GM23248 (cell line): Measurements from ENCODE around the gene ABCG2. TPM values are rescaled to one million over a fixed set of nuclear protein-coding genes. Genes with fewer than 3 reads are reported as not detected.

Experiments
- DNase-seq: peaks from one replicate; pipeline ENCODE4 v3.0.0-alpha.2; 2015
- H2AFZ ChIP-seq: fragments of 200-600 bp; sonication (generic); 2 replicates; pipeline ENCODE4 v1.6.1; 2016; ENCODE audit warnings: antibody characterized with exemption
- H3F3A ChIP-seq: fragments of 200-600 bp; sonication (generic); 2 replicates; pipeline ENCODE4 v1.6.1; 2016; ENCODE audit warnings: mild to moderate bottlenecking, antibody characterized with exemption, mixed run types; ENCODE audit not compliant: insufficient read depth
- H3K27ac ChIP-seq: fragments of 200-600 bp; sonication (generic); 2 replicates; pipeline ENCODE4 v1.5.1; 2016; ENCODE audit warnings: mild to moderate bottlenecking
- H3K27me3 ChIP-seq: fragments of 200-600 bp; sonication (generic); replicated peaks from 2 replicates; pipeline ENCODE4 v1.6.1; 2016; ENCODE audit warnings: mild to moderate bottlenecking; ENCODE audit not compliant: insufficient read depth
- H3K36me3 ChIP-seq: fragments of 200-600 bp; sonication (generic); 2 replicates; pipeline ENCODE4 v1.6.1; 2016; ENCODE audit warnings: low read depth, mild to moderate bottlenecking
- H3K4me1 ChIP-seq: fragments of 200-600 bp; sonication (generic); 2 replicates; pipeline ENCODE4 v1.6.1; 2016; ENCODE audit warnings: mild to moderate bottlenecking; ENCODE audit not compliant: insufficient read depth
- H3K4me2 ChIP-seq: fragments of 200-600 bp; sonication (generic); one replicate; pipeline ENCODE4 v1.6.1; 2016; ENCODE audit warnings: mild to moderate bottlenecking; ENCODE audit not compliant: unreplicated experiment
- H3K4me3 ChIP-seq: fragments of 200-600 bp; sonication (generic); 2 replicates; pipeline ENCODE4 v1.5.1; 2016; ENCODE audit warnings: mild to moderate bottlenecking
- H3K79me2 ChIP-seq: fragments of 200-600 bp; sonication (generic); 2 replicates; pipeline ENCODE4 v1.6.1; 2016; ENCODE audit warnings: mild to moderate bottlenecking; ENCODE audit not compliant: insufficient read depth
- H3K9ac ChIP-seq: fragments of 200-600 bp; sonication (generic); 2 replicates; pipeline ENCODE4 v1.6.1; 2016; ENCODE audit warnings: mild to moderate bottlenecking
- H3K9me2 ChIP-seq: fragments of 200-600 bp; sonication (generic); 2 replicates; pipeline ENCODE4 v1.6.1; 2016; ENCODE audit warnings: mixed run types, mild to moderate bottlenecking, moderate library complexity; ENCODE audit not compliant: insufficient read depth
- H3K9me3 ChIP-seq: fragments of 200-600 bp; sonication (generic); one replicate; pipeline ENCODE4 v1.6.1; 2017; ENCODE audit warnings: low read depth
- H4K20me1 ChIP-seq: fragments of 200-600 bp; sonication (generic); 2 replicates; pipeline ENCODE4 v1.6.0; 2016; ENCODE audit not compliant: insufficient read depth
- EZH2 ChIP-seq: fragments of 200-600 bp; sonication (generic); IDR thresholded peaks from 2 replicates; pipeline ENCODE4 v1.6.1; 2018; ENCODE audit warnings: antibody characterized with exemption, mild to moderate bottlenecking; ENCODE audit not compliant: insufficient read depth, poor library complexity, severe bottlenecking
- EZH2phosphoT487 ChIP-seq: fragments of 200-600 bp; sonication (generic); IDR thresholded peaks from 2 replicates; pipeline ENCODE4 v1.6.1; 2018; ENCODE audit warnings: antibody characterized with exemption, moderate library complexity, mild to moderate bottlenecking, low read depth; ENCODE audit not compliant: insufficient read depth
- WGBS, 2 experiments: methylation state at CpG; one replicate each; pipeline ENCODE4 v1.1.6; 2015 to 2017; ENCODE audit warnings: low lambda C conversion rate in 2 of 2, low coverage in 1 of 2; ENCODE audit errors: missing lambda C conversion rate in 2 of 2; 5-methylcytosine and 5-hydroxymethylcytosine counted together
- in situ Hi-C: fragments of 300-500 bp; cut with MboI; formaldehyde crosslinking; loops from 2 replicates; pipeline ENCODE4 v1.15.0; 2020
- polyA plus RNA-seq: library from polyadenylated mRNA; unstranded; fragments of >200 nt; fragmentation: Nextera tagmentation; extraction: Ambion mirVana; gene quantifications from 2 replicates; pipeline ENCODE4 v1.2.1, GENCODE V29; 2016
- total RNA-seq: library from RNA; depleted of rRNA; stranded (reverse); fragments of >200 nt; shearing (Covaris generic); gene quantifications from 2 replicates; pipeline ENCODE4 v1.2.3, GENCODE V29; 2014

The ABCG2 gene
- total and polyA plus RNA-seq, 2 experiments from 2014 or later = 0.05 to 0.11 TPM

- Histone ChIP-seq H3K9me3 (no peaks in the 10 kb centered on the region), H3K4me3 (no peak overlapping the region), H3K27ac (no peak overlapping the region), H3K36me3 (no peaks in the 10 kb centered on the region), H3K9me2 (no peaks in the 10 kb centered on the region), H3F3A (peaks cover under 1% of the 10 kb centered on the region), H3K4me2 (no peak overlapping the region), H3K79me2 (no peaks in the 10 kb centered on the region), H3K27me3 (peaks cover 3% of the 10 kb centered on the region; the same call in 1 of the 2 replicates), H2AFZ (no peak overlapping the region), H3K9ac (no peak overlapping the region), H3K4me1 (peaks cover 3% of the 10 kb centered on the region; the same call in 1 of the 2 replicates), H4K20me1 (no peaks in the 10 kb centered on the region)
- TF ChIP-seq EZH2 (no peak), EZH2phosphoT487 (no peak)
- 32 to 36% methylated on average over 2 of the region's 2 CpGs for WGBS, 2 experiments
- no peak for DNase-seq
- in situ Hi-C loops = no loop called here
These were observed 9.9 kb downstream of the ABCG2 start for GRCh38 chr4:88148560-88148959.

DNA sequence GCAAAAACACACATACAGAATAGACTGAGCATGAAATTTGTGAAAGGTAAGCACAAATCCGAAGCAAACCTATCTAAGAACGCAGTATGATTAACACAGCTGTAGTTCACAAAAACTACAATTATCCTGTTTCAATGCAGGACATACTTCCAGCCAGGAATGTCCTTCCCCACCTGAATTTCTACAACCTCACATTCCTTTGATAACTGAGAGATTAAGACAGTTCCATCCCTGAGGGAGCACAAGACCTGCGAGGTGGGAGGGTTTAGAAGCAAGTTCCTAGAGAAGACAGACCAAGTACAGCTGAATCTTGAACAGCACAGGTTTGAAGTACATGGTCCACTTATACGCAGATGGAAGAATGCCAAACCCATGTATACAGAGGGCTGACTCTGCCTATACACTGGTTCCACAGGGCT is 10.6 kb downstream of the ABCG2 start:
- TF ChIP-seq EZH2phosphoT487 (no peak), EZH2 (no peak)
- Histone ChIP-seq H3K27me3 (peaks cover 3% of the 10 kb centered on the region; the same call in 1 of the 2 replicates), H3K36me3 (no peaks in the 10 kb centered on the region), H3K4me2 (no peak overlapping the region), H3K79me2 (no peaks in the 10 kb centered on the region), H3F3A (peaks cover 7% of the 10 kb centered on the region), H3K4me3 (no peak overlapping the region), H4K20me1 (no peaks in the 10 kb centered on the region), H2AFZ (no peak overlapping the region), H3K9ac (no peak overlapping the region), H3K27ac (no peak overlapping the region), H3K9me2 (no peaks in the 10 kb centered on the region), H3K9me3 (no peaks in the 10 kb centered on the region), H3K4me1 (peaks cover 11% of the 10 kb centered on the region)
- DNase-seq = no peak
- in situ Hi-C loops = no loop called here
- WGBS, 2 experiments = 90% methylated on average over 4 of the region's 4 CpGs

GRCh38 chr4:88146891-88147290 is 11.5 kb downstream of the ABCG2 start:
- no peaks in the 10 kb centered on the region for H3K79me2 ChIP-seq
- TF ChIP-seq EZH2phosphoT487 = no peak
- TF ChIP-seq EZH2 = no peak

GRCh38 chr4:88144866-88145300 is 13.6 kb downstream of the ABCG2 start:
- WGBS, 2 experiments = 77 to 84% methylated on average over 3 of the region's 3 CpGs
- H3K79me2 ChIP-seq = no peaks in the 10 kb centered on the region
- H3K4me3 ChIP-seq = no peak overlapping the region
- no peaks in the 10 kb centered on the region for H3K9me2 ChIP-seq
- in situ Hi-C loops = no loop called here
- H2AFZ ChIP-seq = no peak overlapping the region
- DNase-seq = no peak
- H3K27ac ChIP-seq = no peak overlapping the region
- no peaks in the 10 kb centered on the region for H3K9me3 ChIP-seq
- TF ChIP-seq EZH2 (no peak), EZH2phosphoT487 (no peak)
- no peaks in the 10 kb centered on the region for H3K36me3 ChIP-seq
- H3K4me1 ChIP-seq = peaks cover 17% of the 10 kb centered on the region
- no peaks in the 10 kb centered on the region for H4K20me1 ChIP-seq
- peaks cover 10% of the 10 kb centered on the region for H3F3A ChIP-seq
- peaks cover 3% of the 10 kb centered on the region; the same call in 1 of the 2 replicates for H3K27me3 ChIP-seq
- H3K4me2 ChIP-seq = no peak overlapping the region
- H3K9ac ChIP-seq = no peak overlapping the region

More at GRCh38 chr4:88146891-88147290, 11.5 kb downstream of the ABCG2 start:
- Histone ChIP-seq H3K9me2 (no peaks in the 10 kb centered on the region), H3K36me3 (no peaks in the 10 kb centered on the region), H3K27ac (no peak overlapping the region), H3F3A (peaks cover 7% of the 10 kb centered on the region), H3K27me3 (peaks cover 3% of the 10 kb centered on the region; the same call in 1 of the 2 replicates), H3K9me3 (no peaks in the 10 kb centered on the region), H3K9ac (no peak overlapping the region), H3K4me3 (no peak overlapping the region), H3K4me2 (no peak overlapping the region), H2AFZ (no peak overlapping the region), H3K4me1 (peaks cover 12% of the 10 kb centered on the region), H4K20me1 (no peaks in the 10 kb centered on the region)
- in situ Hi-C loops = no loop called here
- DNase-seq = no peak

- Histone ChIP-seq H3K4me2 (no peak overlapping the region), H2AFZ (no peak overlapping the region), H3K27ac (no peak overlapping the region), H3K9me2 (no peaks in the 10 kb centered on the region), H3K4me1 (peaks cover 17% of the 10 kb centered on the region), H3K79me2 (no peaks in the 10 kb centered on the region), H3K9ac (no peak overlapping the region), H3K36me3 (no peaks in the 10 kb centered on the region), H3K9me3 (no peaks in the 10 kb centered on the region), H3K27me3 (peaks cover 3% of the 10 kb centered on the region; the same call in 1 of the 2 replicates), H4K20me1 (no peaks in the 10 kb centered on the region), H3K4me3 (no peak overlapping the region), H3F3A (peaks cover 10% of the 10 kb centered on the region)
- DNase-seq = no peak
- in situ Hi-C loops = no loop called here
- TF ChIP-seq EZH2phosphoT487 (no peak), EZH2 (no peak)
- WGBS, 2 experiments = 96 to 97% methylated on average over 5 of the region's 5 CpGs
These were observed 14.4 kb downstream of the ABCG2 start for GRCh38 chr4:88144048-88144447.
